Neural progenitor cell (in vitro differentiated cells): ENCODE data around the gene DRD1. TPM values are rescaled to one million over a fixed set of nuclear protein-coding genes. Genes with fewer than 3 reads are reported as not detected.

ENCODE experiments used
- DNase-seq: peaks from one replicate; pipeline ENCODE4 v3.0.0-alpha.2; 2016; ENCODE audit warnings: low spot score
- H2AFZ ChIP-seq: fragments of 200-600 bp; sonication (generic); replicated peaks from 2 replicates; pipeline ENCODE4 v1.6.1; 2016; ENCODE audit warnings: antibody characterized with exemption
- H3F3A ChIP-seq: fragments of 200-600 bp; sonication (generic); 2 replicates; pipeline ENCODE4 v1.6.1; 2016; ENCODE audit warnings: antibody characterized with exemption, low read depth
- H3K27ac ChIP-seq: fragments of 200-600 bp; sonication (generic); 2 replicates; pipeline ENCODE4 v1.5.1; 2016; ENCODE audit warnings: mild to moderate bottlenecking
- H3K27me3 ChIP-seq: fragments of 200-600 bp; sonication (generic); 2 replicates; pipeline ENCODE4 v1.6.1; 2016; ENCODE audit warnings: mild to moderate bottlenecking, moderate library complexity
- H3K36me3 ChIP-seq: fragments of 200-600 bp; sonication (generic); 2 replicates; pipeline ENCODE4 v1.5.1; 2016
- H3K4me1 ChIP-seq: fragments of 200-600 bp; sonication (generic); 2 replicates; pipeline ENCODE4 v1.6.1; 2016; ENCODE audit warnings: mixed run types
- H3K4me2 ChIP-seq: fragments of 200-600 bp; sonication (generic); 2 replicates; pipeline ENCODE4 v1.6.1; 2016
- H3K4me3 ChIP-seq: fragments of 200-600 bp; sonication (generic); 2 replicates; pipeline ENCODE4 v1.5.1; 2016
- H3K79me2 ChIP-seq: fragments of 200-600 bp; sonication (generic); 2 replicates; pipeline ENCODE4 v1.6.1; 2016; ENCODE audit warnings: low read depth
- H3K9ac ChIP-seq: fragments of 200-600 bp; sonication (generic); 2 replicates; pipeline ENCODE4 v1.6.1; 2016
- H3K9me3 ChIP-seq: fragments of 200-600 bp; sonication (generic); 2 replicates; pipeline ENCODE4 v1.5.1; 2016; ENCODE audit warnings: low read depth
- H4K20me1 ChIP-seq: fragments of 200-600 bp; sonication (generic); 2 replicates; pipeline ENCODE4 v1.6.1; 2016; ENCODE audit warnings: low read depth
- H3K27ac Mint-ChIP-seq: 3 replicates; pipeline ENCODE4 v1.8.0; 2021; ENCODE audit warnings: mixed read lengths
- H3K27me3 Mint-ChIP-seq: 2 replicates; pipeline ENCODE4 v1.8.0; 2022; ENCODE audit warnings: low read depth, mild to moderate bottlenecking, inconsistent platforms, moderate library complexity, mixed read lengths; ENCODE audit not compliant: insufficient read depth
- H3K36me3 Mint-ChIP-seq: 3 replicates; pipeline ENCODE4 v1.8.0; 2021; ENCODE audit warnings: mixed read lengths
- H3K4me1 Mint-ChIP-seq: 3 replicates; pipeline ENCODE4 v1.8.0; 2021; ENCODE audit warnings: mixed read lengths
- H3K4me3 Mint-ChIP-seq: 3 replicates; pipeline ENCODE4 v1.8.0; 2021; ENCODE audit warnings: mild to moderate bottlenecking, moderate library complexity, mixed read lengths
- H3K9me3 Mint-ChIP-seq: 3 replicates; pipeline ENCODE4 v1.8.0; 2020; ENCODE audit warnings: mixed read lengths
- CTCF ChIP-seq: fragments of 200-600 bp; sonication (generic); IDR thresholded peaks from 2 replicates; pipeline ENCODE4 v1.5.1; 2017; ENCODE audit warnings: antibody characterized with exemption, mild to moderate bottlenecking
- EZH2 ChIP-seq: fragments of 200-600 bp; sonication (generic); IDR thresholded peaks from 2 replicates; pipeline ENCODE4 v1.6.1; 2017; ENCODE audit warnings: antibody characterized with exemption, mild to moderate bottlenecking, moderate library complexity
- EZH2phosphoT487 ChIP-seq: fragments of 200-600 bp; sonication (generic); IDR thresholded peaks from 2 replicates; pipeline ENCODE4 v1.6.1; 2017; ENCODE audit warnings: antibody characterized with exemption
- total RNA-seq: library from RNA; depleted of rRNA; stranded (reverse); fragments of >200 nt; gene quantifications from 2 replicates; pipeline ENCODE4 v1.2.3, GENCODE V29; 2015; ENCODE audit warnings: low replicate concordance

Gene DRD1
- total RNA-seq, 1 donor from 2014 or later, result not detected

DNA sequence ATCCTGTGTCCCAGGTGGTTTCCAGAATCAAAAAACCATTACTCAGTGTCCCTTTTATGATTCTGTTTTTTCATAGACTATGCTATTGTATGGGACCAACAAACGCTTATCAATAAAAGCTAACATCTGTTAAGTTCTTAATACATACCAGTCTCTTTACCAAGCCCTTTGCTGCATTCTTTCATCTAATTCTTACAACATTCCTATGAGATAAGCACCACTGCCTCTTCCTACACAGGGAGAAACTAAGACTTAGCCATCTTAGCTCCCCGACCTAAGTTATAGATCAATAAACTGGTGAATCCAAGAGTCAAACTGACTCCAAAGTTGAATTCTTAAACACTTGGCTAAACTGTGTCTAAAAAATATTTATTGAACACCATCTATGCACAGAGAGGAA is 26.6 kb downstream of the DRD1 start:
- no peak overlapping the region for H2AFZ ChIP-seq
- no peak for DNase-seq
- no peaks in the 10 kb centered on the region for H3K36me3 ChIP-seq
- TF ChIP-seq EZH2phosphoT487 (no peak), EZH2 (no peak), CTCF (no peak)
- Mint-ChIP-seq H3K36me3 (no peaks in the 10 kb centered on the region), H3K27ac (no peak overlapping the region), H3K4me1 (peaks cover 2% of the 10 kb centered on the region), H3K9me3 (peaks cover 6% of the 10 kb centered on the region), H3K27me3 (peaks cover 12% of the 10 kb centered on the region), H3K4me3 (no peak overlapping the region)
- no peaks in the 10 kb centered on the region for H3F3A ChIP-seq
- no peak overlapping the region for H3K4me3 ChIP-seq
- no peak overlapping the region for H3K27ac ChIP-seq
- H3K27me3 ChIP-seq, result no peaks in the 10 kb centered on the region
- no peaks in the 10 kb centered on the region for H3K9me3 ChIP-seq
- no peaks in the 10 kb centered on the region for H3K79me2 ChIP-seq
- no peaks in the 10 kb centered on the region for H3K4me1 ChIP-seq
- H3K4me2 ChIP-seq, result no peak overlapping the region
- H4K20me1 ChIP-seq, result no peaks in the 10 kb centered on the region
- H3K9ac ChIP-seq, result no peak overlapping the region

- H3K4me3 ChIP-seq, result no peak overlapping the region
Measured at GRCh38 chr5:175415303-175415702, 28.7 kb downstream of the DRD1 start.

GRCh38 chr5:175410926-175411325 is 33.1 kb downstream of the DRD1 start:
- no peaks in the 10 kb centered on the region for H3K79me2 ChIP-seq
- H4K20me1 ChIP-seq, result no peaks in the 10 kb centered on the region

More at GRCh38 chr5:175415303-175415702, 28.7 kb downstream of the DRD1 start:
- H2AFZ ChIP-seq, result no peak overlapping the region
- H3K27me3 ChIP-seq, result no peaks in the 10 kb centered on the region
- H3K79me2 ChIP-seq, result no peaks in the 10 kb centered on the region
- H3K36me3 Mint-ChIP-seq, result no peaks in the 10 kb centered on the region
- H3K27me3 Mint-ChIP-seq, result peaks cover 4% of the 10 kb centered on the region
- H3K36me3 ChIP-seq, result no peaks in the 10 kb centered on the region
- H3K4me3 Mint-ChIP-seq, result no peak overlapping the region
- TF ChIP-seq CTCF, result no peak
- TF ChIP-seq EZH2, result no peak
- TF ChIP-seq EZH2phosphoT487, result no peak
- no peak overlapping the region for H3K27ac Mint-ChIP-seq
- peaks cover 6% of the 10 kb centered on the region for H3K9me3 Mint-ChIP-seq
- no peak for DNase-seq
- H3F3A ChIP-seq, result no peaks in the 10 kb centered on the region
- H3K9me3 ChIP-seq, result no peaks in the 10 kb centered on the region
- H3K4me2 ChIP-seq, result no peak overlapping the region
- H3K27ac ChIP-seq, result no peak overlapping the region
- no peaks in the 10 kb centered on the region for H3K4me1 ChIP-seq
- peaks cover 2% of the 10 kb centered on the region for H3K4me1 Mint-ChIP-seq
- no peak overlapping the region for H3K9ac ChIP-seq
- no peaks in the 10 kb centered on the region for H4K20me1 ChIP-seq

More at GRCh38 chr5:175410926-175411325, 33.1 kb downstream of the DRD1 start:
- Mint-ChIP-seq H3K4me1 (no peaks in the 10 kb centered on the region), H3K36me3 (no peaks in the 10 kb centered on the region), H3K27ac (no peak overlapping the region), H3K4me3 (no peak overlapping the region), H3K27me3 (no peaks in the 10 kb centered on the region), H3K9me3 (peaks cover 2% of the 10 kb centered on the region)
- no peaks in the 10 kb centered on the region for H3K9me3 ChIP-seq
- no peak overlapping the region for H3K27ac ChIP-seq
- no peaks in the 10 kb centered on the region for H3K4me1 ChIP-seq
- H3K36me3 ChIP-seq, result no peaks in the 10 kb centered on the region
- H2AFZ ChIP-seq, result no peak overlapping the region
- H3K4me3 ChIP-seq, result no peak overlapping the region
- TF ChIP-seq CTCF (no peak), EZH2 (no peak), EZH2phosphoT487 (no peak)
- no peaks in the 10 kb centered on the region for H3K27me3 ChIP-seq
- no peak for DNase-seq
- H3K4me2 ChIP-seq, result no peak overlapping the region
- H3K9ac ChIP-seq, result no peak overlapping the region
- H3F3A ChIP-seq, result no peaks in the 10 kb centered on the region
